ENCODE data around the gene PTPRG. TPM values are rescaled to one million over a fixed set of nuclear protein-coding genes. Genes with fewer than 3 reads are reported as not detected.

The PTPRG gene
- total RNA-seq, 1 experiment from 2014 or later = 69.3 TPM

DNA sequence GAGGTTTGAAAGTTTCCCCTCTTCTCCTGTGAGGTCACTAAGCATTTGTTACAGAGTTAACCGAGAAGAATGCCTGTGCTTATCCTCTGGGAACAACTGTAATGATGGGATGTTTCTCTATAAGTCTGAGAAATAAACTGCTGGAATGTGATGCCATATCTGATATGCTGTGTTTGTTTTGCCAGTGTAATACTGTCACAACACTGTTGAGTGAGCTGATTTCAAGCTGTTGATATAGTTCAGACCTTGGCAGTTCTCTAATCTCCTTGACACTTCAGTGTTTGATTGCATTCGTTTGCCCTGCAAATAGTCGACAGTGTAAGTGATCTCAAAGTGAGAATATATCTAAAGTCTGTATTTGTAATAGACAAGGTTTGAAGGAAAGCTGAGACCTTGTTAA is 73.3 kb downstream of the PTPRG start:
- Histone ChIP-seq H2BK120ac (ENCODE audit: low read depth, low read length, poor library complexity, severe bottlenecking) (no peak overlapping the region), H4K91ac (ENCODE audit: insufficient read length, low read depth, low read length) (no peak overlapping the region), H4K8ac (replicated peaks; ENCODE audit: insufficient read length, low read depth, low read length) (no peak overlapping the region), H2BK20ac (ENCODE audit: low read depth, low read length, poor library complexity, severe bottlenecking) (no peak overlapping the region), H3K27me3 (ENCODE audit: insufficient read depth, low read length) (no peaks in the 10 kb centered on the region), H2AFZ (ENCODE audit: low read length) (no peak overlapping the region), H3K14ac (ENCODE audit: insufficient read depth, low read length) (no peak overlapping the region), H3K9me3 (ENCODE audit: control insufficient read depth, low read depth, low read length) (no peaks in the 10 kb centered on the region), H3K56ac (ENCODE audit: insufficient read length, low read depth, low read length) (no peak overlapping the region), H3K4ac (ENCODE audit: low read depth, low read length) (no peak overlapping the region), H2BK5ac (ENCODE audit: insufficient read length, low read length) (no peak overlapping the region), H3K18ac (ENCODE audit: insufficient read length, low read depth, low read length) (no peak overlapping the region), H2BK12ac (ENCODE audit: insufficient read length, low read depth, low read length) (no peak overlapping the region), H3K9ac (ENCODE audit: extremely low read depth, insufficient read length, low read length) (no peak overlapping the region), H3K4me2 (ENCODE audit: insufficient read depth, insufficient read length, low read length) (no peak overlapping the region), H3K23ac (ENCODE audit: insufficient read length, low read depth, low read length) (no peak overlapping the region), H4K5ac (ENCODE audit: insufficient read length, low read depth, low read length) (no peak overlapping the region), H3T11ph (ENCODE audit: low read length) (no peak overlapping the region), H2BK15ac (ENCODE audit: low read depth, low read length) (no peak overlapping the region), H3K79me2 (ENCODE audit: insufficient read depth, low read length) (peaks cover 52% of the 10 kb centered on the region), H3K79me1 (ENCODE audit: insufficient read depth, low read depth, low read length, poor library complexity, severe bottlenecking) (peaks cover 7% of the 10 kb centered on the region), H2AK5ac (ENCODE audit: insufficient read length, low read length) (no peak overlapping the region), H3K27ac (ENCODE audit: insufficient read length, low read depth, low read length) (no peak overlapping the region), H4K20me1 (ENCODE audit: control insufficient read depth, insufficient read depth, insufficient read length) (no peaks in the 10 kb centered on the region), H3K23me2 (ENCODE audit: insufficient read length, low read depth, low read length, poor library complexity, severe bottlenecking) (no peaks in the 10 kb centered on the region), H3K4me1 (ENCODE audit: insufficient read depth, low read length) (peaks cover 3% of the 10 kb centered on the region; the same call in 1 of the 2 replicates)
- no peak for DNase-seq
- Mint-ChIP-seq H3K27me3 (ENCODE audit: low read depth) (no peaks in the 10 kb centered on the region), H3K4me1 (peaks cover 21 to 34% of the 10 kb centered on the region in 2 experiments), H3K27ac (no peak overlapping the region), H3K36me3 (ENCODE audit: insufficient read depth in 1 of 3, low read depth in 3 of 3) (peaks cover 15 to 25% (median 21%) of the 10 kb centered on the region in 3 experiments), H3K9me3 (peaks cover 4 to 9% of the 10 kb centered on the region in 2 experiments; a peak in 4 of 5 replicates), H3K4me3 (no peak overlapping the region)
- TF ChIP-seq, protein P1, sequence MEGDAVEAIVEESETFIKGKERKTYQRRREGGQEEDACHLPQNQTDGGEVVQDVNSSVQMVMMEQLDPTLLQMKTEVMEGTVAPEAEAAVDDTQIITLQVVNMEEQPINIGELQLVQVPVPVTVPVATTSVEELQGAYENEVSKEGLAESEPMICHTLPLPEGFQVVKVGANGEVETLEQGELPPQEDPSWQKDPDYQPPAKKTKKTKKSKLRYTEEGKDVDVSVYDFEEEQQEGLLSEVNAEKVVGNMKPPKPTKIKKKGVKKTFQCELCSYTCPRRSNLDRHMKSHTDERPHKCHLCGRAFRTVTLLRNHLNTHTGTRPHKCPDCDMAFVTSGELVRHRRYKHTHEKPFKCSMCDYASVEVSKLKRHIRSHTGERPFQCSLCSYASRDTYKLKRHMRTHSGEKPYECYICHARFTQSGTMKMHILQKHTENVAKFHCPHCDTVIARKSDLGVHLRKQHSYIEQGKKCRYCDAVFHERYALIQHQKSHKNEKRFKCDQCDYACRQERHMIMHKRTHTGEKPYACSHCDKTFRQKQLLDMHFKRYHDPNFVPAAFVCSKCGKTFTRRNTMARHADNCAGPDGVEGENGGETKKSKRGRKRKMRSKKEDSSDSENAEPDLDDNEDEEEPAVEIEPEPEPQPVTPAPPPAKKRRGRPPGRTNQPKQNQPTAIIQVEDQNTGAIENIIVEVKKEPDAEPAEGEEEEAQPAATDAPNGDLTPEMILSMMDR (conservative IDR thresholded peaks at IDR 0.05) = no peak
- no CpG with 5 or more reads among the region's 3 CpGs for WGBS (ENCODE audit: extremely low coverage, insufficient read length, low lambda C conversion rate)
